AG04449 (cell line): ENCODE results near the gene PEAR1.

Source experiments
- CTCF ChIA-PET: fragments of 350-600 bp; formaldehyde crosslinking; extraction: SDS; loops from one replicate; lab custom pipeline; 2021; ENCODE audit warnings: antibody characterized with exemption; lab: Yijun Ruan, JAX
- POLR2A ChIA-PET: fragments of 400-600, 350-600 bp; formaldehyde crosslinking; extraction: SDS; loops from one replicate; lab custom pipeline; 2020; ENCODE audit warnings: antibody characterized with exemption, inconsistent platforms; lab: Yijun Ruan, JAX
- DNase-seq: peaks from one replicate; pipeline ENCODE4 v3.0.0-alpha.2; 2010; ENCODE audit warnings: low read depth, low spot score
- H3K4me3 ChIP-seq: 2 replicates; pipeline ENCODE4 v1.5.1; 2011; ENCODE audit warnings: low read depth, mild to moderate bottlenecking, control low read depth, low read length
- CTCF ChIP-seq: IDR thresholded peaks from one replicate; pipeline ENCODE4 v1.5.1; 2011; ENCODE audit warnings: mild to moderate bottlenecking, moderate library complexity, low read length, control low read depth, inconsistent platforms; ENCODE audit not compliant: insufficient read depth; ENCODE audit errors: missing control alignments

The PEAR1 gene

GRCh38 chr1:156945881-156946661, 52.6 kb downstream of the PEAR1 start:
- POLR2A ChIA-PET, result no interaction called here
- CTCF ChIA-PET, result interaction anchor here (1.4 to 1.8 kb wide), 2 partner anchors 12 to 19 kb away, joined by 3 to 5 read pairs; no protein-coding TSS in a partner anchor
- no peak for TF ChIP-seq CTCF
- no peak for DNase-seq
- no peak overlapping the region for H3K4me3 ChIP-seq

- CTCF ChIA-PET, result interaction anchor here (0.6 to 1.8 kb wide), 2 partner anchors 10 to 20 kb away, joined by 3 to 5 read pairs; no protein-coding TSS in a partner anchor
- TF ChIP-seq CTCF, result no peak
- H3K4me3 ChIP-seq, result no peak overlapping the region
- no peak for DNase-seq
- POLR2A ChIA-PET, result interaction anchor here (0.6 kb wide), 1 partner anchor 32 kb away, joined by 3 read pairs; no protein-coding TSS in a partner anchor
These were observed 53.6 kb downstream of the PEAR1 start for GRCh38 chr1:156947127-156947526.

GRCh38 chr1:156947818-156948525, 54.5 kb downstream of the PEAR1 start:
- H3K4me3 ChIP-seq, result no peak overlapping the region
- POLR2A ChIA-PET, result interaction anchor here (0.6 kb wide), 1 partner anchor 31 kb away, joined by 3 read pairs; no protein-coding TSS in a partner anchor
- DNase-seq, result no peak
- TF ChIP-seq CTCF, result no peak
- CTCF ChIA-PET, result interaction anchor here (0.6 to 1.3 kb wide), 5 partner anchors 9 to 258 kb away, joined by 3 to 4 read pairs (median 3); no protein-coding TSS in a partner anchor

- ChIA-PET POLR2A (no interaction called here), CTCF (interaction anchor here (0.8 to 1.8 kb wide), 7 partner anchors 10 to 259 kb away, joined by 3 to 5 read pairs (median 3); no protein-coding TSS in a partner anchor)
- H3K4me3 ChIP-seq, result no peak overlapping the region
- no peak for DNase-seq
- TF ChIP-seq CTCF, result peak; percentile 26
These were observed 55.2 kb downstream of the PEAR1 start for GRCh38 chr1:156948708-156949107.

- no peak for DNase-seq
- ChIA-PET POLR2A (no interaction called here), CTCF (interaction anchor here (0.8 to 1.8 kb wide), 8 partner anchors 10 to 259 kb away, joined by 3 to 5 read pairs (median 4); no protein-coding TSS in a partner anchor)
- no peak for TF ChIP-seq CTCF
- H3K4me3 ChIP-seq, result no peak overlapping the region
These were observed 55.6 kb downstream of the PEAR1 start for GRCh38 chr1:156949127-156949526.

- POLR2A ChIA-PET, result no interaction called here
- CTCF ChIA-PET, result no interaction called here
- no peak overlapping the region for H3K4me3 ChIP-seq
- no peak for DNase-seq
- TF ChIP-seq CTCF, result no peak
These were observed 57.9 kb downstream of the PEAR1 start for GRCh38 chr1:156951371-156951770.
